Activated CD4-positive, alpha-beta T cell treated with anti-CD3 and anti-CD28 coated beads, Interleukin-2, Interleukin-4, amounts not matched to agents 100 ng/mL and 50 ng/mL, durations not matched to agents 16 hours and 8 hours (primary cell): ENCODE measurements around the gene CRK.
"Not testable (repeated sequence)": the region's sequence is repeated elsewhere in the genome, so short reads cannot be mapped to it uniquely, and the experiment has no call there.

ENCODE experiments used
- DNase-seq: peaks from one replicate; pipeline ENCODE4 v3.0.0-alpha.2; 2020; ENCODE audit warnings: low spot score

CRK gene

DNA sequence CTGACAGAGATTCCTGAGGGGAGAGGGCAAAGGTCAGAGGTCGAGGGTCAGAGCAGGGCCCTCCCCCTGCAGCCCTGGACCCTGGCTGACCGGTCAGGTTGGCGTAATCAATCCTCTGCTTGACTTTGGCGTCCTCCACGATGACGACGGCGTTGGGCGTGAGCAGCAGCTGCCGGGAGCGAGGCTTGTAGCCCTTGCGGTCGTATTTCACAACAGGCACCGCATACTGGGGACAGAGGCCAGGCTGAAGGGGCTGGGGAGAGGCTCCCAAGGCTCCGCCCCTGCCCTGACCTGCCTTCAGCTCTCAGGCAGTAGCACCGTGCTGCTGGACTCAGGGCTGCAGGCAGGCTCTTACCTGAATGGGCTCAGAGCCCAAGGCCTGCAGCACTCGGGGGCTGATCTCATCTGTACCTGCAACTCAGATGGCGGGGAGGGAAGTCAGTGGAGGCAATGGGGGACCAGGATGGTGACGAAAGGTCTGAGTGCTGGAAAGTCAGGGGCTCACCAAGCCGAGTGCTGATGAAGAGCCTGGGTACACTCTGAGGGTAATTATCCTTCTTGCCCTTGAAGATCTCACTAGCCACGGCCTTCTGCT lies 12.0 kb upstream of the CRK start:
- no peak for DNase-seq

GRCh38 chr17:1467258-1467657 lies 11.2 kb upstream of the CRK start:
- no peak for DNase-seq

DNA sequence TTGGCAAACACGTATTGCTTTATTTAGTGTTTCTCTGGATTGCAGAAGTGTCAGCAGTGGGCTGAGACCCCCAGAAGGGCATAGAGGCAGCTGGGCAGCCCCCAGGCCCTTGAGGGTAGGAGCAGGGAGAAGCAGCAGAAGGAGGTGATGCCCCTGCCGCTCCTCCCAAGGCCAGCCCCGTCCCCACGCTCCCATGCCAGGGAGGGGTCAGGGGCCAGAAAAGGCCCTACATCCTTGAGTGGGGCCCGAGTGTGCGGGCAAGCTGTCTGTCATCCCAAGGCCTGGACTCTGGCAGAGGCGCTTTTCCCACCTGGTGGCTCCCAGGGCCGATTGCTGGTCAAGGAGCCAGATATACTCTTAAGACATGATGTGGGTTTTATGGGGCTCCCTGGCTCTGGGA lies 8.2 kb upstream of the CRK start:
- no peak for DNase-seq

- DNase-seq, result no peak
Observed at GRCh38 chr17:1462164-1463112, 6.4 kb upstream of the CRK start.

DNA sequence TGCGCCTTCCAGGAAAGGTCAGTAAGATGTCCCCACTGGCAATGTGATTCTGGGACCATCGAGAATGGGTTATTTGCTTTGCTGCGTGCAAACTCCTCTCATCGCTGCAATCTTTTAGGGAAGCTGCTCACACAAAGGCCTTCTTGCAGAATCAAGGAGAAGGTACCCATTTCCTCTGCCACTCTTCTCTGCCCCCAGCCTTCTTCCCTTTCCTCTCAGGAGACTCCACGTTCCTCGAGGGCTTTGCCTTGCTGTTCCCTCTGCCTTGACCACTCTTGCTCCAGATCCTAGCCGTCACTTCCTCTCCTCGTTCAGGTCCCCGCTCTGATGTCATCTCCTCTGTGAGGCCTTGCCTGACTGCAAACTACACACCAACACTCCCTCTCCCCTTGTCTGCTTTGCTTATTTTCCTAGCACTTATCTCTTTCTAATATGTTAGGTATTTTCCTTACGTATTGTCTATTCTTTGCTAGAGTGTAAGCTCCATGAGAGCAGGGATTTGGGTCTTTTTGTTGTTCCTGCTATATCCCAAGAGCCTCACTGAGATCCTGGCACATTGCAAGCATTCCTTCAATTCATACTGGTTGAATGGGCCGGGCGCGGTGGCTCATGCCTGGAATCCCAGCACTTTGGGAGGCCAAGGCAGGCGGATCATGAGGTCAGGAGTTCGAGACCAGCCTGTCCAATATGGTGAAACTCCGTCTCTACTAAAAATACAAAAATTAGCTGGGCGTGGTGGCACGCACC lies 5.3 kb upstream of the CRK start:
- no peak for DNase-seq

- no peak for DNase-seq
Observed at GRCh38 chr17:1460233-1460632, 4.2 kb upstream of the CRK start.

DNA sequence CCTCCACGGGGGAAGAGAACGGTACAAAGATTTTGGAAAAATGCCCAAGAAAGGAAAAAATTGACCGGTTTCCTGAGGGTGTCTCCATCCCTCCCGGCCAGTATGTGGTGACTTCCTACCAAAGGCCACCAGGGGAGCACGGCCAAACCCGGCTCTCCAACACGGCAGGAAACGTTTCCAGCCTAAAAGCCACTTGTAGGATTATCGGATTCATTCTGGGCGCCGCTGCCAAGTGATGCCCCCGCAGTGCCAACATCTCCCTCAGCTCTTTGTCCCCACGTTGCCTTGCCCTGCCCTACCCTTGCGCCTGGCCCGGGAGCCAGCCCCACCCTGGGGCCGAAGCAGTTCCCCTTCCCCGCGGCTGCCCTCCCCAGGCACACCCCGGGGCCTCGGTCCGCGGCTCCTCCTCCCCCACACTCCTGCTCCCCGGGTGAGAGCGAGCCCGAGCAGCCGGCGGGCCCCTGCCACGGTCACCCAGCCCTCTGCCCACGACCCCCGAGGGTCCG lies 688 bp downstream of the CRK start:
- DNase-seq, result no peak

DNA sequence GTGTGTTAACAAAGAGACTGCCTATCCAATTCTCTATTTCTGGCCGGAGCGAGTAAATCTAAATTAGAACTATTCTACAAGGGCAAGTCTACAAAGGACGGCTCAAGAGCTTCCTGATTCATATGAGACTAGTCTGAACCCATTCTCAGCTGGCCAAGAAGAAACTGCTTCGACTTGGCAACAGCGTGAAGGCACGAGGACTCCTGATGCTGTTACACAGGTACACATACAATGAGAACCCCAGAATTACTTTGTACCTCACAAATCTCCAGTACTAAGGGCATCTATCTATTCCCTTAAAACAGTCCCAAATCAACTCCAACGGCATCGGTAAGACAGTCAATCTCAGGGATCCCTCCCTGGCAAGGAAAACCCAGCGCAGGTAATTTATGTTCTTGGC lies 1.5 kb downstream of the CRK start:
- no peak for DNase-seq

GRCh38 chr17:1453694-1454093 lies 2.3 kb downstream of the CRK start:
- DNase-seq, result not testable (repeated sequence)

DNA sequence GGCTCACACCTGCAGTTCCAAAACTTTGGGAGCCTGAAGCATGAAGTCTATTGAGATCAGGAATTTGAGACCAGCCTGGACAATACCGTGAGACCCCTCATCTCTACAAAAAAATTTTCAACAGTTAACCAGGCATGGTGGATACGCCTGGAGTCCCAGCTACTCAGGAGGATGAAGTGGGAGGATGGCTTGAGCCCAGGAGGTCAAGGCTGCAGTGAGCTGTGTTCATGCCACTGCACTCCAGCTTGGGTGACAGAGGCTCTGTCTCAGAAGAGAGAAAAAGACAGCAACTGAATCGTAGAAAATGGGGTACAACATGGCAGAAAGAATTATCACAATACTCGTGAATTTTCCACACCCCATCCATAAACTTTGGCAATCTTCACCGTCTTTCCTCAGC lies 3.2 kb downstream of the CRK start:
- no peak for DNase-seq

- DNase-seq, result not testable (repeated sequence)
Observed at GRCh38 chr17:1450261-1450660, 5.8 kb downstream of the CRK start.

DNA sequence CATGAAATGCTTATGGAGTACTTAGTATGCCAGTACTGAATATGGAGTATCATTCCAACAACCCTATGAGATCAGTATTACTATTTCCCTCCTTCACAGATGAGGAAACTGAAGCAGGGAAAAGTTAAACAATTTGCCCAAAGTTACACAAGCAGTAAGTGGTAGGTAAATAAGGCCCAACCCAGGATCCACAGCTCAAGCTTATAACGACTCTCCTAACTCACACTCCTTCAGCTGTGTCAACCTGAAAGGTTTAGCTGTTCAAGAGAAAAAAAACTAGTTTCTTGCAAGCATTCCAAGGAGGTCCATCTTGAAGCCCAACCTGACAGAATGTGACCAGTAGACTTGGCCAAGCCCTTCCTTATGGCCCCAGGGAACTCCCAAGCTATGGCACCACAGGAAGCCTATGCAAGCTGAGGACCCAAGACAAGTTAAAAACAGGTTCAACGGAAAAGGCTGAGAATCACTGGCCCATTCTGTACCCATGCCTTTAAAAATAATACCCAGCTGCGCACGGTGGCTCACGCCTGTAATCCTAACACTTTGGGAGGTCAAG lies 6.5 kb downstream of the CRK start:
- no peak for DNase-seq

DNA sequence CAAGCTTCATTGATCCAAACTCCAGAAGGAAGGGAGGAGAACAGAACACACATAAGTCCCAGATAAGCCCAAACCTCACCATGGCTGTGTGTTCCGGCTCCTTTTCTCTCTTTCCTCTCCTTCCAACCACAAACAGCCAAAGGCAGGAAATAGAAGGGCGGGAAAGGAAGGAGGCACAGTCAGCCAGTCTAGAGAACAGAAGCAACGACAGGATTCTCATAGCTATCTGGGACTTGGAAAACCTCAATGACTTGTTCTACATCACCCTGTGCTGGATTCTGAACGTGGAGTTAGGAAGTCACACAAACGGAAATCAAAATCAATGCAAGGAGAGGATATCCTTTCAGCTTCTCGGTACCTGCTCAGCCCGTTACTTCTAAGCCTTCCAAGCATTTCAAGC lies 9.0 kb downstream of the CRK start:
- no peak for DNase-seq

DNA sequence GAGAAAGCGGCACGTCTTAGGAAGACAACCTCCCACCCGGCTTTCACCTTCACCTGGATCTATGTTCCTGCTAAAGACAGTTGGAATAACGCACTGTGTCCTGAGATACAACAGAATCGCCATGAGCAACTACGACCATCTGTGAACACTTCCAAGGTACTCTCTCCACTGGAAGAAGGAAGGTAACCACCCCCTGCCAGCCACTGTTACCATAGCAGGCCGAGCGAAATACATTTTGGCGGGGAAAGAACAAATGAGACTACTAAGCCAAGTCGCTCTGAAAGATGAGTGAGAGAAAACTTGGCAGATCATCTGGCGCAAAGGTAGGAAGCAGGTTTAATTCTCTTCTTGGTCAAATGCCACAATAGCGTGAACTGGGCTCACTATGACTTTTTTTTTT lies 9.8 kb downstream of the CRK start:
- no peak for DNase-seq

GRCh38 chr17:1445695-1446094 lies 10.3 kb downstream of the CRK start:
- DNase-seq, result not testable (repeated sequence)

DNA sequence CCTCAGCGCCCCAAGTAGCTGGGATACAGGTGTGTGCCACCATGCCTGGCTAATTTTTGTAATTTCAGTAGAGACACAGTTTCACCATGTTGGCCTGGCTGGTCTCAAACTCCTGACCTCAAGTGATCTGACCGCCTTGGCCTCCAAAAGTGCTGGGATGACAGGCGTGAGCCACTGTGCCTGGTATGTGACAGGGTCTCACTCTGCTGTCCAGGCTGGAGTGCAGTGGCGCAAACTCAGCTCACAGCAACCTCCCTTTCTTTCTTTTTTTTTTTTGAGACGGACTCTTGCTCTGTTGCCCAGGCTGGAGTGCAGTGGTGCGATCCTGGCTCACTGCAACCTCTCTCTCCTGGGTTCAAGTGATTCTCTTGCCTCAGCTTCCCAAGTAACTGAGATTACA lies 13.3 kb downstream of the CRK start:
- DNase-seq, result not testable (repeated sequence)

DNA sequence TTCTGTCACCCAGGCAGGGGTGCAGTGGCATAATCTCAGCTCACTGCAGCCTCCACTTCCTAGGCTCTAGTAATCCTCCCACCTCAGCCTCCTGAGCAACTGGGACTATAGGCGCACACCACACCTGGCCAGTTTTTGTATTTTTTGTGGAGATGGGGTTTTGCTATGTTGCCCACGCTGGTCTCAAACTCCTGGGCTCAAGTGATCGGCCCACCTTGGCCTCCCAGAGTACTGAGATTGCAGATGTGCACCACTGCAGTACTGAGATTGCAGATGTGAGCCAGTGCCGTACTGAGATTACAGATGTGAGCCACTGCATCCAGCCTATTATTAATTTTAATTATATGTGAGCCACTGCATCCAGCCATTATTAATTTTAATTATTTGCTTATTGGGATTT lies 13.8 kb downstream of the CRK start:
- no peak for DNase-seq

- no peak for DNase-seq
Observed at GRCh38 chr17:1440921-1441320, 15.1 kb downstream of the CRK start.

- no peak for DNase-seq
Observed at GRCh38 chr17:1438593-1439083, 17.4 kb downstream of the CRK start.

DNA sequence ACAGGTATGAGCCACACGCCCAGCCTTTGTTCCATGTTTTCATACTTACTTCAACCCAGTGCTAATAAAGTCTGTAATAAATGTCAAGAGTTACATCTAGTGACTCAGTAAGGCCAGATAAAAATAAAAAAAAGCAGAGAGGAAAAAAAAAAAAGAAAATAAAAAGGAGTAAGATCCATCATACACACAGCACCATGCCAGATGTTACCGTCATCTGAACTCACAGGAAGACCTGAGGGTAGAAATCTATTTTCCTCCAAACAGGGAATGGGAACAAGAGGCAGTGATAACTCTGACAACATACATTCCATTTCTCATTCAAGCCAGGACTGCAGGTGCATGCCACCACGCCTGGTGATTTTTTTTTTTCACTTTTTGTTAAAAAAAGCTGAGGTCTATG lies 20.7 kb downstream of the CRK start:
- no peak for DNase-seq

DNA sequence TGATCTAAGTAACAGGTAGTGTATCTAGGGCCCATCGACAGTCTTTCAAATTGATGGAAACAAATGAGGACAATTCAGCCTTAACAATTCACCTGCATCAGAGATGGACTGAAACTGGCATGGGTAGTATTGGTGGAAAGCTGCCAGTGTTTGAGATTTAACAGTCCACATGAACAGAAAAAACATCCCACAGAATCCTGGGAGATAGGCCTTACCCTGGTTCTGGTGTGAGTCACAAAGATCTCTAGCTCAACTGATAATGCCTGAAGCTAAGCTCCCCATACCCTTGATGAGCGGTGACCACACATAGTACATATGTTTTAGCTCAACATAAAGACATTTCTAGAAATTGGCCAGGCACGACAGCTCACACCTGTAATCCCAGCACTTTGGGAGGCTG lies 21.9 kb downstream of the CRK start:
- DNase-seq, result no peak

DNA sequence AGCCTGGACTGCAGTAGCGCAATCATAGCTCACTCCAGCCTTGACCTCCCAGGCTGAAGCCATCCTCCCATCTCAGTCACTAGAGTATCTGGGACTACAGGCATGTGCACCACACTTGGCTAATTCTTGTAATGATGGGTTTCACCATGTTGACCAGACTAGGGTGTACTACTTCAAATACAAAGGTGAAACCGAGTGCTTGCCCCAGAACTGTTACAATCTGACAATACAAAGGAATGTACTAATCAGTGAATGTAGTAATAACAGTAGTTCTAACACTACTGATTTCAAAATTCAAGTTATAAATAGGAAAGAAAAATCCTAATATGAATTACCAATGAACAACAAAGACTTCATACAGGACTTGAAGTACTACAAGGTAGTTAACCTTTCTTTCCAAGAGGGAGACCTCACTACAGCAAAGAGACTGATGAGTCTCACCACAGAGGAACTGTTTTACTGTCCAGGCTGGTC lies 24.4 kb downstream of the CRK start:
- DNase-seq, result peak; percentile 32
